Stimulated activated CD8-positive, alpha-beta memory T cell treated with anti-CD3 and anti-CD28 coated beads, Interleukin-2, amount 100 ng/mL, for 1 hour (primary cell): Measurements from ENCODE around the gene NCOR2.

Experiments used
- DNase-seq, 2 donors: peaks; one replicate each; pipeline ENCODE4 v3.0.0-alpha.2; 2020; ENCODE audit warnings: low read depth in 2 of 2

Gene NCOR2

GRCh38 chr12:124566997-124567672 is at the start of gene NCOR2:
Gene NCOR2, minus strand, starts transcription at chr12:124567612. Its CDS starts 72,361 bp downstream, at chr12:124495251.
- DNase-seq: peak; percentile 24 to 29

DNA sequence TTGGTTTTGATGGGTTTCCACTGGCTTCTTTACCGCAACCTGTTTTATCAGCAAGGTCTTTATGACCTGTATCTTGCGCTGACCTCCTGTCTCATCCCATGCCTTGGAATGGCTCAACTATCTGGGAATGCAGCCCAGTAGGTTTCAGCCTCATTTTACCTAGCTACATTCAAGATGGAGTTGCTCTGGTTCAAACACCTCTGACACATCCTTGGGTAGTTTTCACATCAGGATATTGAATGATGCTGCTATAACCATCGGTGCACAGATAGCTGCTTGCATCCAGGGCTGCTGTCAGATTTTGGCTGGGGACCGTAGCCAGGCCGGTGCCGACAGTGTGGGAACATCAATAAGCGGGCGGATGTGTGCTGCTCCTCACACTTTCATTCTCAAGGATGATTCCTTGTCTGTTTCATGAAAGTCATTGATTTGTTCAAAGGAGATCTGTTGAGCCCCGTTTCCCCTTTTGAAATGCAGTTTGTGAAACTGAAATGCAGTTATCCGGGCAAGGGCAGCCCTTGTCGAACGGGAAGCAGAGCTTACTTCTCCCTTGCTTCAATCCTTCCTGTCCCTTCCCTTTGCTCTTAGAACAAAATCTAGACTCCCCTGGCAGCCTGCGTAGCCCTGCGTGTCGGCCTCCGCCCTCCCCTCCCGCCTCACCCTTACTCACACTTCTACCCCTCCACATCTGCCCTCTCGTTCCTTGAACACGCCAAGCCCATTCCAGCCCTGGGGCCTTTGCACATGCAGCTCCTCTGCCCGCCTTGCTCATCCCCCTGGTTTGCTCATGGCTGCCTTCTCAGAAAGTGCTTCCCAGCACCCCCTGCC is 49.2 kb upstream of the NCOR2 start:
- no peak for DNase-seq

DNA sequence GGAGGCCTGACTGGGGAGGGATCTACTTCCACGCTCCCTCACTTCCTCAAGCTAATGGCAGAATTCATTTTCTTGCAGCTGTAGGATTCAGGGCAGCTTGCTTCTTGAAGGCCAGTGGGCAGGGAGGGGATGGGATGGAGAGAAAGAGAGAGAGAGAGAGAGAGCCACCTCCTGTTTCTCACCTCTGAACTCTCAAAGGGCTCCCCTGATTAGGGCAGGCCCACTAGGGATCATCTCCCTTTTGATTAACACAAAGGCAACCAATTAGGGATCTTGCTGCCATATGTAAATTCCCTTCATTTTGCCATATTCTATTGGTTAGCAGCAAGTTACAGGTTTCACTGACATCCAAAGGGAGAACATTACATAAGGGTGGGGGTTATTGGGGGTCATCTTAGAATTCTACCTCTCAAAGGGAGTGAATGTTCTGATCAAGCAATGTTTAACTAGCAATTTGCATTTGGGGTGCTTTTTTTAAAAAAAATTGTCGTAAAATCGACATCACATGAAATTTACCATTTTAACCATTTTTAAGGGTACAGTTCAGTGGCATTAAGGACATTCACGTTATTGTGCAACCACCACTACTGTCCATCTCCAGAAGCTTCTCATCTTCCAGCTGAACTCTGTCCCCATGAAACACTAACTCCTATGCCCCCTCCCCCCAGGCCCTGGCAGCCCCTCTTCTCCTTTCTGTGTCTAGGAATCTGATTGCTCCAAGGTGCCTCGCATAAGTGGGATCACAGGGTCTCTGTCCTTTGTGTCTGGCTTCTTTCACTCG is 47.3 kb upstream of the NCOR2 start:
- no peak for DNase-seq

- DNase-seq: no peak
Observed at GRCh38 chr12:124613151-124613585, 45.8 kb upstream of the NCOR2 start.

GRCh38 chr12:124612410-124612680 is 44.9 kb upstream of the NCOR2 start:
- DNase-seq: no peak

DNA sequence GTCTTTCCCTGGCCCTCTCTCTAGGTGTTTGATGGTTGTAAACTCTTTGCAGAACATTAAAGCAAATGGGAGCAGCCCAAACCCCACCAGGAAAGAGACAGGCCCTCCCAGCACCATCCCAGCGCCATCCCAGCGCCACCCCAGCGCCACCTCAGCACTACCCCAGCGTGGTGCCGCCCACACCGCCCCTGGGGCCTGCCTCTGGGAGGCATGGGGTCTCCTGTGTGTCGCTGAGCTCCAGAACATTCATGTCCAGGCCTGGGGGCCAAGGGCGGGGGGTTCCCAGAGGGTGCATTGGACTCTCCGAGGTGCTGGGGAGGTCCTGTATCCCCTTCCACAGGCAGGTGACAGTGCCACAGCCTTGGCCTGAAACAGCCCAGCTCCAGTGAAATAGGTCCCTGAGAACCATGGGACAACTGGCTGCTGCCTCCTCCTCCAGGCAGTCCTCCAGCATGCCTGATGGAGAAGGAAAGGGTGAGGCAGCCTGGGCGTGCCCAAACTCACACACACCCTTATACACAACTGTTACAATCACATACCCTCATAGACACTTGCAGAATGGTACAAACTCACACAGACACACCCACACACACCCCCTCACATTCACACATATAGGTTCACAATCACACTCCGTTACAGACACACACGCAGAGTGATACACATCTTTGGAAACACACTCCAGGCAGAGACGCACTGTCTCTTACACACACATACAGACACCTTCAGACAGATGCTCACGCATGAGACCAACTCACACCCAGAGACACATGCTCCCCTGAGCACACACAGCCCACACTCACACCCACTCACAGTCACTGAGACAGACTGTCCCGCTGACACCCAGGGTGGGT is 44.4 kb upstream of the NCOR2 start:
- DNase-seq: no peak

DNA sequence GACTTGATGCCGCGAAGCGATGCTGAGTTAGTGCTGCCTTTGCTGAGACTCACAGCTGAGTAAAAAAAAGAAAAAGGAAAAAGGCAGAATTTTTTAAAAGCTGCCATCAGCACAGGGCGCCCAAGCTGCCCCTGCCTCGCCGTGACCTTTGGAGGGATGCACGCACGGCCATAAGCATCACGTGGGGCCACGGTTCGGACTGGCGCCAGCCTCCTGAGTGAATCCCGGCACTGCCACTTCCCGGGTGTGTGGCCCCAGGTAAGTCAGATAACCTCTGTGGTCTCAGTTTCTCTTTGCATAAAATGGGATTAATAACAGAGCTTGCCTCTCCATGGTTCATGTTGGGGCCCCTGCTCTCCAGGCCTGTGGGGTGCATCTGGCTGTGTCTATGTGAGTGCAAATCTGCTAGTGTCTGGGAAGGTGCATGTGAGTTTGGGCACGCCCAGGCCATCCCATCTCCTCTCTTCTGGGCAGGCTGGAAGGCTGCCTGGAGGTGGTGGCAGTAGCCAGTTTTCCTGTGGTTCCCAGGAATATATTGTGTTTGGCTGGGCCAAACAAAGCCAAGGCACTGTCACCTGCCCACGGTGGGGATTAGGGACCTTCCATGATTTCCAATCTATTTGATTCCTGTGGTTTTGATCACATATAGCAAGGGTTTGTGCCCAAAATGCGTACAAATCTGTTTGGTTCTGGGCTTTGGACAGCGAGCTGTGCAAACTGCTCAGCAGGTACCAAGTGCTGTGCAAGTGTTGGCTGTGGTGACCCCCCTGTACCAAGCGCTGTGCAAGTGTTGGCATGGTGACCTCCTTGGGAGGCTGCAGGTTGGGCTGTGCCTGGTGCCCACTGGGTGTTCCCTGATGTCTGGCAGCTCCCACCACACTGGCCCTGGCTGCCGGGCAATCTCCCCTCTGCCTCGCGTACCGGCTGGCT is 43.5 kb upstream of the NCOR2 start:
- DNase-seq: no peak

DNA sequence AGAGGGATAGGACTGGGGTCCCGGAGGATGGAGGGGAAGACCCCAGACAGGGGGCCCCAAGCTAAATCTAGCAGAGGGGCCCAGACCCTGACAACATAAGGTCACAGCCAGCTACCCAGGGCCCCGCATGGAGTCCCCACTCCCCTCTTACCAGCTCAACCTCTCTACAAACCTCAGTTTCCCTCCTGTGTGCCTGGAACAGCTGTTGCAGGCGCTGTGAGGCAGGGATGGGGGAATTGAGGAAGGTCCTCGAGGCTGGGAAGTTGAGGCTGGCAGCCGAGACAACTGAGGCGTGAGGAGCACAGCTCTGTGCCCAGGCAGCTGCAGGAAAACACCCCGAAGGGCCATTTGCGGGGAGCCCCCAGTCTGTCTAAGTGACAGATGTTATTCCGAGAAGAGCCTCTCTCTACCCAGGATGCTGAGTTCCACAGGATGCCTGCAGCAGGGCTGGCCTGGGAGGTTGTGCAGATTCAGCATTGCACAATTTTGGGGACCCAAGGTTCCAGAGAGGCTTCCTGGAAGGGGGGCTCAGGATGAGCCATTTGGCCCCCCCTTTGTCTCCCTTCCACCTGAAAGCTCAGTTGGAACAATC is 42.7 kb upstream of the NCOR2 start:
- DNase-seq: no peak

GRCh38 chr12:124609041-124609989 is 41.9 kb upstream of the NCOR2 start:
- peak; percentile 55 to 75 for DNase-seq

DNA sequence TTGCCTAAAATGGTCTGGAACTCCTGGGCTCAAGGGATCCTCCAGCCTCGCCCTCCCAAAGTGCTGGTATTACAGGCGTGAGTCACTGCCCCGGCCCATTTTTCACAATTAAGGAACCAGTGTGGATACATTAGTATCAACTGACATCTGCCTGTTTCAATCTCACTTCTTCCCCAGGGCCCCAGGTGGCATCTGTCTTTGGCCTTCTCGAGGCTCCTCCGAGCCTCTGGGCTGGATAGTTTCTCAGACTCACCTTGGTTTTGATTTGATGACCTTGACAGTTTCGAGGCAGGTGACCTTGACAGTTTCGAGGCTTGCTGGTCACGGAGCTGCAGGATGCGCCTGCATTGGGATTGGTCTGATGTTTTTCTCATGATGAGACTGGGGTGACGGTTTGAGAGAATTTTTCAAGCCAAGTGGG is 41.0 kb upstream of the NCOR2 start:
- DNase-seq: no peak

GRCh38 chr12:124607681-124608425 is 40.4 kb upstream of the NCOR2 start:
- no peak for DNase-seq

DNA sequence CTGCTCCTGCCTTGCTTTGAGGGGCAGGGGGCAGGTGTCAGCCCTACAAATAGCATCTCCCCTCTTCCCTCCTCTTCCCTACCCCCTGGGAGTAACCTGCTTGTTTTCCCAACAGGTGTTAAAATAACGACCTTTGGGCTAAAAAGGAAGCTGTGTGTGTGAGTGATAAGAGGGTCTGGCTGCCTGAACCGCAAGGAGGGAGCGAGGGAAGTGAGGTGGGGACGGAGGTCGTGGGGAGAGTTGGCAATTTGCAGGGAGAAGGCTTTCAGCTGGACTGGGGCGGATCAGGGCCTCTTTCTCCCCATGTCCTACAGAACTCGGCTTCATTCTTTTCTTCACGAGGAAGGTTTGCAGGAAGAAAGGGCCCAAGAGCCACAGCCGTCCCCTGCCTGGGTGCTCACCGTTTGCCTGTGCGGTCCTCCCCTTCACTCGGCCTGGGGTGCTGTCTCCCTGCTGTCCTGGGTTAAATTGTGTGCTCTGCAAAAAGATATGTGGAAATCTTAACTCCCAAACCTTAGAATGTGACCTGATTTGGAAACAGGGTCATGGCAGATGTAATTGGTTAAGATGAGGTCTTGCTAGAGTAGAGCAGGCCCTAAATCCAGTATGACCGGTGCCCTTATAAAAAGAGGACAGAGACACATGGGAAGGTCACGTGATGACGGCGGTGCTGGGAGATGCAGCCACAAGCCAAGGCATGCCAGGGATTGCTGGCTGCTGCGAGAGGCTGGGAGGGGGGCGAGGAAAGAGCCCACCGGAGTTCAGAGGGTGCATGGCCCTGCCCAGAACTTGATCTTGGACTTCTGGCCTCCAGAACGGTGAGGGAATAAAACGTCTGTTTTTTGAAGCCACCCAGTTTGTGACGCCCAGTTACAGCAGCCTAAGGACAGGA is 38.7 kb upstream of the NCOR2 start:
- no peak for DNase-seq

- DNase-seq: no peak
Observed at GRCh38 chr12:124605150-124605882, 37.9 kb upstream of the NCOR2 start.

DNA sequence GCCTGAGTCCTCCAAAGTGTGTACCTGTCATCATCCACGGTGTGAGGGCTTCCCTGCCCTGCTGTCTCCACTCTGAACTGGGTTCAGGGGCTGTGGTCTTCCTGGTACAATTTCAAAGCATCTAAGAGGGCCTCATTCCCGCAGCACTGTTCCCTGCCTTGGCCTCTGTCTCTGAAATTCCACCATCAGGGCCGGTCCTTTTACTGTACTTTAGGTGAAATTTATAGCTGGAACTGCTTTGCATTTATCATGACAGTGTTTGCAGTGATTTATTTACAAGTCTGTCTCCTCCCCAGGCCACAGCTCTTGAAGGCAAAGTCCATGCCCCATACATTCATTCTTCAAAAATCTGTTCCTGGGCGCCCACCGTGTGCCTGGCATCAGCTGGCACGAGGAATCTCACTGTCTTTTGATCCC is 36.9 kb upstream of the NCOR2 start:
- no peak for DNase-seq

DNA sequence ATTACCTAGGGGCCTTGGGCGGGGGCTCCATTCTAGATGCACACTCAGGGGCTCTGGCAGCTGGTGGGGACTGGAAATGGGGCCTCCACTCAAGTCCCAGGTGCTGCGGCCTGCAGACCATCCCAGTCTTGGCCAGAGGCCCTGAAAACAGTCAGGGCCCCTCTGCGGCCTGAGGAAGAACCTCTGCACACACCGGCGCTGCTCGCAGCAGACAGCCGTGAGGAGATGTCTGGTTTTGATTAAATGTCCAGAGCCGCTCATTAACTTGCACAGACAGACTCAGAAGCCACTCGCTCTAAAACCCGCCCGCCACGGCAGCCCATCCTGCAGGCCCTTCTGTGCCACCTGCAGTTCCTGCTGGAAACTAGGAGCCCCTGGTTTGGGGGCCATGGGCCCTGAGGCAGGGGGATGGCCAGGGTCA is 36.4 kb upstream of the NCOR2 start:
- DNase-seq: no peak

GRCh38 chr12:124603100-124603541 is 35.7 kb upstream of the NCOR2 start:
- no peak for DNase-seq
